Mesendoderm (in vitro differentiated cells): ENCODE data around the gene SLC1A2.
A peak's percentile ranks its signal among the peaks of the same experiment; 100 is the strongest.

Source experiments
- DNase-seq: peaks from one replicate; pipeline ENCODE4 v3.0.0; 2013
- H2AK5ac ChIP-seq: 2 replicates; pipeline ENCODE4 v1.6.1; 2013; ENCODE audit warnings: low read length, inconsistent platforms
- H2BK120ac ChIP-seq: 2 replicates; pipeline ENCODE4 v1.6.1; 2013; ENCODE audit warnings: low read depth, mild to moderate bottlenecking, low read length, moderate library complexity, mixed read lengths
- H2BK15ac ChIP-seq: replicated peaks from 2 replicates; pipeline ENCODE4 v1.6.1; 2013; ENCODE audit warnings: low read depth, mild to moderate bottlenecking, moderate library complexity
- H2BK5ac ChIP-seq: 2 replicates; pipeline ENCODE4 v1.6.1; 2013; ENCODE audit warnings: low read length, inconsistent platforms
- H3K18ac ChIP-seq: 2 replicates; pipeline ENCODE4 v1.6.1; 2013; ENCODE audit warnings: mild to moderate bottlenecking, low read length, mixed read lengths
- H3K23ac ChIP-seq: one replicate; pipeline ENCODE4 v1.6.1; 2013; ENCODE audit warnings: low read length
- H3K27ac ChIP-seq: 2 replicates; pipeline ENCODE4 v1.5.1; 2013; ENCODE audit warnings: low read depth, mild to moderate bottlenecking, inconsistent platforms, low read length, moderate library complexity
- H3K27me3 ChIP-seq: 2 replicates; pipeline ENCODE4 v1.6.1; 2013; ENCODE audit warnings: low read length, control low read depth, mild to moderate bottlenecking, inconsistent platforms; ENCODE audit not compliant: insufficient read depth, poor library complexity
- H3K36me3 ChIP-seq: 2 replicates; pipeline ENCODE4 v1.6.1; 2013; ENCODE audit warnings: low read length, inconsistent platforms; ENCODE audit not compliant: control insufficient read depth, insufficient read depth
- H3K4ac ChIP-seq: one replicate; pipeline ENCODE4 v1.6.1; 2013; ENCODE audit warnings: low read depth, mild to moderate bottlenecking, low read length, moderate library complexity
- H3K4me1 ChIP-seq: 2 replicates; pipeline ENCODE4 v1.6.1; 2013; ENCODE audit warnings: low read depth, low read length, inconsistent platforms; ENCODE audit not compliant: control insufficient read depth
- H3K4me2 ChIP-seq: 2 replicates; pipeline ENCODE4 v1.6.1; 2013; ENCODE audit warnings: low read length
- H3K4me3 ChIP-seq: 2 replicates; pipeline ENCODE4 v1.5.1; 2013; ENCODE audit warnings: mild to moderate bottlenecking, low read length
- H3K56ac ChIP-seq: one replicate; pipeline ENCODE4 v1.6.1; 2013; ENCODE audit warnings: low read length
- H3K79me1 ChIP-seq: 2 replicates; pipeline ENCODE4 v1.6.1; 2013; ENCODE audit warnings: low read length, inconsistent platforms
- H3K79me2 ChIP-seq: 2 replicates; pipeline ENCODE4 v1.6.1; 2013; ENCODE audit warnings: mild to moderate bottlenecking, low read length; ENCODE audit not compliant: control insufficient read depth, insufficient read depth
- H3K9ac ChIP-seq: 2 replicates; pipeline ENCODE4 v1.6.1; 2013; ENCODE audit warnings: low read length, inconsistent platforms
- H4K5ac ChIP-seq: one replicate; pipeline ENCODE4 v1.6.1; 2013; ENCODE audit warnings: low read length
- H4K8ac ChIP-seq: one replicate; pipeline ENCODE4 v1.6.1; 2013; ENCODE audit warnings: low read depth, mild to moderate bottlenecking, control low read depth, low read length, moderate library complexity
- WGBS: extraction: QIAGEN DNeasy Blood & Tissue Kit; methylation state at CpG from one replicate; pipeline ENCODE4 v1.1.7; 2013; ENCODE audit warnings: low lambda C conversion rate, missing lambda C conversion rate; ENCODE audit not compliant: insufficient coverage; ENCODE audit errors: extremely low coverage; 5-methylcytosine and 5-hydroxymethylcytosine counted together

Gene SLC1A2

GRCh38 chr11:35334385-35335090 lies 84.8 kb downstream of the SLC1A2 start:
- H3K9ac ChIP-seq, result no peak overlapping the region
- H3K27ac ChIP-seq, result no peak overlapping the region
- no peak overlapping the region for H4K8ac ChIP-seq
- no peak overlapping the region for H3K4me2 ChIP-seq
- H3K79me2 ChIP-seq, result no peaks in the 10 kb centered on the region
- H3K56ac ChIP-seq, result no peak overlapping the region
- H3K4ac ChIP-seq, result no peak overlapping the region
- no peak overlapping the region for H2BK5ac ChIP-seq
- H2BK15ac ChIP-seq, result no peak overlapping the region
- H3K4me1 ChIP-seq, result peaks cover 10% of the 10 kb centered on the region
- H2BK120ac ChIP-seq, result no peak overlapping the region
- no CpG with 5 or more reads among the region's 5 CpGs for WGBS
- H2AK5ac ChIP-seq, result no peak overlapping the region
- no peaks in the 10 kb centered on the region for H3K27me3 ChIP-seq
- no peak overlapping the region for H3K18ac ChIP-seq
- no peak overlapping the region for H3K23ac ChIP-seq
- no peak overlapping the region for H3K4me3 ChIP-seq
- no peaks in the 10 kb centered on the region for H3K36me3 ChIP-seq
- H3K79me1 ChIP-seq, result no peaks in the 10 kb centered on the region
- no peak overlapping the region for H4K5ac ChIP-seq
- DNase-seq, result peak; percentile 70

GRCh38 chr11:35332524-35332923 lies 86.8 kb downstream of the SLC1A2 start:
- no peak overlapping the region for H3K18ac ChIP-seq
- H3K79me2 ChIP-seq, result no peaks in the 10 kb centered on the region
- no peak overlapping the region for H3K23ac ChIP-seq
- H2AK5ac ChIP-seq, result no peak overlapping the region
- no CpG with 5 or more reads among the region's 2 CpGs for WGBS
- no peak overlapping the region for H4K8ac ChIP-seq
- no peak overlapping the region for H3K9ac ChIP-seq
- H3K36me3 ChIP-seq, result no peaks in the 10 kb centered on the region
- no peak overlapping the region for H3K56ac ChIP-seq
- no peaks in the 10 kb centered on the region for H3K27me3 ChIP-seq
- no peak for DNase-seq
- H2BK5ac ChIP-seq, result no peak overlapping the region
- no peak overlapping the region for H3K27ac ChIP-seq
- no peak overlapping the region for H2BK120ac ChIP-seq
- H3K79me1 ChIP-seq, result no peaks in the 10 kb centered on the region
- peaks cover 10% of the 10 kb centered on the region for H3K4me1 ChIP-seq
- no peak overlapping the region for H2BK15ac ChIP-seq
- H3K4me2 ChIP-seq, result no peak overlapping the region
- H4K5ac ChIP-seq, result no peak overlapping the region
- H3K4me3 ChIP-seq, result no peak overlapping the region
- no peak overlapping the region for H3K4ac ChIP-seq

DNA sequence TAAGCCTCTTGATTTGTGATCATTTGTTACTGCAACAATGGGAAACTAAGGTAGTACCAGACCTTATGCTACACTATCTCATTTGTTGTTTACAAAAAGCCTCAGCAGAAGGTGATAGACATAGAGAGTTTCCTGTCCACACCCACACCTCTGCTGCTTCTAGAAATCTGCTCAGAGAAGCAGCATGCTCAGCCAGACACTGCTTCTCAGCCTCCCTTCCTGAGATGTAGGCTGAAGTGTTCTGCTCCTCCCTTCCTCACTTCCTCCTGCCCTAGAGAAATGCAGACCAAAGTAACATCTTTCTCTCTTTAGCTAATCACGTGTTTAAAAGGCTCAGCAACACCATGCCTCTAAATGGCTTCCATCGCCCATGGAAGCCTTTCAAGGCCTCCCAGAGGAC lies 88.4 kb downstream of the SLC1A2 start:
- Histone ChIP-seq H2BK120ac (no peak overlapping the region), H3K4me1 (peaks cover 10% of the 10 kb centered on the region), H3K79me2 (no peaks in the 10 kb centered on the region), H2BK15ac (no peak overlapping the region), H3K4me3 (no peak overlapping the region), H4K5ac (no peak overlapping the region), H3K27ac (peak overlapping the region; percentile 1), H3K18ac (peak overlapping the region; percentile 24), H3K23ac (no peak overlapping the region), H3K79me1 (no peaks in the 10 kb centered on the region), H3K4me2 (no peak overlapping the region), H4K8ac (no peak overlapping the region), H3K4ac (no peak overlapping the region), H3K9ac (no peak overlapping the region), H3K56ac (no peak overlapping the region), H2BK5ac (no peak overlapping the region), H3K36me3 (no peaks in the 10 kb centered on the region), H2AK5ac (no peak overlapping the region), H3K27me3 (no peaks in the 10 kb centered on the region)
- DNase-seq, result peak; percentile 83
- no CpG with 5 or more reads among the region's 2 CpGs for WGBS

GRCh38 chr11:35330156-35330889 lies 89.0 kb downstream of the SLC1A2 start:
- Histone ChIP-seq H2AK5ac (peak overlapping the region; percentile 59), H3K56ac (no peak overlapping the region), H3K4me1 (peaks cover 10% of the 10 kb centered on the region), H3K18ac (peak overlapping the region; percentile 45), H3K27ac (peak overlapping the region; percentile 60), H3K27me3 (no peaks in the 10 kb centered on the region), H3K9ac (no peak overlapping the region), H3K79me1 (no peaks in the 10 kb centered on the region), H2BK15ac (no peak overlapping the region), H4K8ac (no peak overlapping the region), H3K4me2 (no peak overlapping the region), H2BK5ac (peak overlapping the region; percentile 51), H2BK120ac (no peak overlapping the region), H3K36me3 (no peaks in the 10 kb centered on the region), H3K79me2 (no peaks in the 10 kb centered on the region), H3K4ac (no peak overlapping the region), H3K4me3 (no peak overlapping the region), H4K5ac (no peak overlapping the region), H3K23ac (peak overlapping the region; percentile 48)
- DNase-seq, result peak; percentile 54
- WGBS, result no CpG with 5 or more reads among the region's 3 CpGs

DNA sequence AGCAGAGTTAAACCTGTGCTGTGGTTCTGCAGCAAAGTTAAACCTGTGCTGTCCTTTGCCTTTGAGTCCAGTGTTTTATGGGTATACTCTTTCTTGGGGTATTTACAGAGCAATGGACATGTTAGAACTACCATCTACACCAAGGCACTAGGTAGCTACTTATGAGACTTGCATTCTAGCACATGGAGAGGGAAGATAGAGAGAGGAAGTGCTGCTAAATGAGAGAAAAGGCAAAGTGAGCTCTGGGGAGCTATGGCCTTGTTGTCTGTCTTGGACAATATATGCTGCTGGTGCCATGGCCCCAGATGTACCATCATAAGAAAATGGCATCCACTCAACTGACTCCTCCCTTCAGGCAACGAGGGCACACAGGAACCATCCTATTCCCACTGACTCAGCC lies 91.5 kb downstream of the SLC1A2 start:
- Histone ChIP-seq H3K27ac (no peak overlapping the region), H4K8ac (no peak overlapping the region), H3K4me2 (no peak overlapping the region), H3K18ac (no peak overlapping the region), H3K4me1 (peaks cover 10% of the 10 kb centered on the region), H3K79me2 (no peaks in the 10 kb centered on the region), H3K23ac (no peak overlapping the region), H2BK15ac (no peak overlapping the region), H3K4me3 (no peak overlapping the region), H3K79me1 (no peaks in the 10 kb centered on the region), H3K27me3 (no peaks in the 10 kb centered on the region), H2AK5ac (no peak overlapping the region), H2BK120ac (no peak overlapping the region), H3K4ac (no peak overlapping the region), H3K36me3 (no peaks in the 10 kb centered on the region), H4K5ac (no peak overlapping the region), H3K56ac (no peak overlapping the region), H2BK5ac (no peak overlapping the region), H3K9ac (no peak overlapping the region)
- no CpG with 5 or more reads among the region's 1 CpG for WGBS
- DNase-seq, result no peak
